A549 (cell line): ENCODE measurements around the gene DYRK1A. TPM values are rescaled to one million over a fixed set of nuclear protein-coding genes. Genes with fewer than 3 reads are reported as not detected.
A peak's percentile ranks its signal among the peaks of the same experiment; 100 is the strongest.

ENCODE experiments used
- ATAC-seq, 2 experiments: fragments of 200-7000 bp in 1 of 2; fragments of >200 bp in 1 of 2; cut with Nextera tagmentation in 1 of 2; cut with Tn5 transposase in 1 of 2; 3 replicates each; pipeline versions ENCODE4 v1.8.0 to v1.9.1; 2018 to 2020; ENCODE audit warnings: mild to moderate bottlenecking in 1 of 2, moderate library complexity in 1 of 2
- CTCF ChIA-PET: fragments of 300-600 bp; sonication (Branson Sonifier 250); formaldehyde crosslinking; extraction: SDS; loops from one replicate; lab custom pipeline; 2021; ENCODE audit warnings: antibody characterized with exemption, inconsistent platforms; lab: Yijun Ruan, JAX
- POLR2A ChIA-PET: fragments of 350-600 bp; formaldehyde crosslinking; extraction: SDS; loops from one replicate; lab custom pipeline; 2021; ENCODE audit warnings: antibody characterized with exemption, inconsistent platforms; lab: Yijun Ruan, JAX
- DNase-seq, 2 experiments: peaks; one replicate each; pipeline versions ENCODE4 v3.0.0 to v3.0.0-alpha.2; 2011 to 2016; ENCODE audit warnings: low read depth in 1 of 2, low spot score in 1 of 2
- FAIRE-seq: peaks from 2 replicates; lab custom pipeline; 2011; peaks lifted over from hg19 to GRCh38; lab: Jason Lieb, UNC
- H3K27ac ChIP-seq, 2 experiments: fragments of >200 bp; sonication (Bioruptor Twin); formaldehyde crosslinking; 3 replicates each; pipeline ENCODE4 v1.5.1; 2016 to 2017
- H3K4me1 ChIP-seq: fragments of >200 bp; sonication (Bioruptor Twin); formaldehyde crosslinking; 3 replicates; pipeline ENCODE4 v1.6.1; 2016
- H3K4me2 ChIP-seq: fragments of >200 bp; sonication (Bioruptor Twin); formaldehyde crosslinking; 3 replicates; pipeline ENCODE4 v1.6.1; 2016
- H3K4me3 ChIP-seq: fragments of >200 bp; sonication (Bioruptor Twin); formaldehyde crosslinking; 3 replicates; pipeline ENCODE4 v1.5.1; 2016
- H3K9me3 ChIP-seq: fragments of >200 bp; sonication (Bioruptor Twin); formaldehyde crosslinking; 3 replicates; pipeline ENCODE4 v1.6.1; 2016
- CBX2 ChIP-seq: fragments of 200-600 bp; sonication (generic); IDR thresholded peaks from 2 replicates; pipeline ENCODE4 v1.6.1; 2016; ENCODE audit warnings: low read depth, mild to moderate bottlenecking, borderline replicate concordance
- CHD2 ChIP-seq: fragments of 150-350 bp; IDR thresholded peaks from 2 replicates; pipeline ENCODE4 v1.6.1; 2014; ENCODE audit warnings: low read length; ENCODE audit not compliant: partially characterized antibody
- CTCF ChIP-seq: fragments of >200 bp; sonication (Bioruptor Twin); formaldehyde crosslinking; IDR thresholded peaks from 3 replicates; pipeline ENCODE4 v1.5.1; 2016
- ELK1 ChIP-seq: fragments of 150-350 bp; IDR thresholded peaks from 2 replicates; pipeline ENCODE4 v1.6.1; 2014; ENCODE audit warnings: low read depth, mild to moderate bottlenecking, low read length
- KDM1A ChIP-seq: fragments of 200-600 bp; sonication (generic); IDR thresholded peaks from 2 replicates; pipeline ENCODE4 v1.6.1; 2016; ENCODE audit warnings: low read depth, mild to moderate bottlenecking
- NFE2L2 ChIP-seq: fragments of 150-350 bp; conservative IDR thresholded peaks from 2 replicates; pipeline ENCODE4 v1.6.1; 2014; ENCODE audit warnings: low read length
- NPAS2 ChIP-seq: fragments of 250-450 bp; sonication (Bioruptor Pico); IDR thresholded peaks from 2 replicates; pipeline ENCODE4 v1.8.0; 2022; ENCODE audit warnings: mild to moderate bottlenecking, moderate library complexity, borderline replicate concordance
- NR3C1 ChIP-seq: fragments of >200 bp; sonication (Bioruptor Twin); formaldehyde crosslinking; IDR thresholded peaks from 3 replicates; pipeline ENCODE4 v1.6.1; 2017
- RAD21 ChIP-seq, 2 experiments: fragments of >200 bp in 1 of 2; sonication (Bioruptor Twin) in 1 of 2; formaldehyde crosslinking in 1 of 2; IDR thresholded peaks in 1 of 2; conservative IDR thresholded peaks in 1 of 2; 2 replicates in 1 of 2; 3 replicates in 1 of 2; pipeline ENCODE4 v1.6.1; 2012 to 2018; ENCODE audit warnings: inconsistent platforms in 1 of 2
- RCOR1 ChIP-seq: fragments of 150-350 bp; IDR thresholded peaks from 2 replicates; pipeline ENCODE4 v1.6.1; 2014; ENCODE audit warnings: antibody characterized with exemption, low read length, low read depth
- RFX5 ChIP-seq: fragments of 450-650 bp; IDR thresholded peaks from 2 replicates; pipeline ENCODE4 v1.7.1; 2014; ENCODE audit warnings: antibody characterized with exemption, mild to moderate bottlenecking, moderate library complexity
- ZFP36 ChIP-seq: fragments of 450-650 bp; IDR thresholded peaks from 2 replicates; pipeline ENCODE4 v1.6.1; 2014; ENCODE audit warnings: borderline replicate concordance; ENCODE audit not compliant: partially characterized antibody
- WGBS: methylation state at CpG from one replicate; pipeline ENCODE4 v1.1.6; 2017; ENCODE audit errors: missing lambda C conversion rate; 5-methylcytosine and 5-hydroxymethylcytosine counted together
- polyA plus RNA-seq, 4 experiments: library from polyadenylated mRNA; depleted of rRNA in 3 of 4; stranded (reverse); fragments of >200 nt; fragmentation: RNase III in 1 of 4; extraction: RNeasy Plus Mini Kit Qiagen cat#74134 plus additional on column Dnase treatment in 1 of 4; gene quantifications; 2 replicates in 3 of 4; 3 replicates in 1 of 4; pipeline ENCODE4 v1.2.3, GENCODE V29; 2011 to 2017
- TF ChIP-seq, protein P1 (sequence below): fragments of >200 bp; sonication (Bioruptor Twin); formaldehyde crosslinking; IDR thresholded peaks from 2 replicates; pipeline ENCODE4 v1.6.1; 2016
- TF ChIP-seq, protein P2 (sequence below): fragments of 250-450 bp; sonication (Bioruptor Pico); IDR thresholded peaks from 2 replicates; pipeline ENCODE4 v1.5.0; 2020; ENCODE audit warnings: low read depth, mild to moderate bottlenecking, moderate library complexity
- TF ChIP-seq, protein P3 (sequence below): IDR thresholded peaks from 2 replicates; pipeline ENCODE4 v1.6.1; 2012; ENCODE audit warnings: low read depth, borderline replicate concordance
- TF ChIP-seq, protein P4 (sequence below): IDR thresholded peaks from 2 replicates; pipeline ENCODE4 v1.6.1; 2012
- TF ChIP-seq, protein P5 (sequence below): fragments of 200-600 bp; sonication (generic); IDR thresholded peaks from 2 replicates; pipeline ENCODE4 v1.6.1; 2016; ENCODE audit warnings: antibody characterized with exemption, mild to moderate bottlenecking, moderate library complexity

The DYRK1A gene
- polyA plus RNA-seq, 2 of the 4 experiments (the other 2 are of a cell fraction) = 12.7 to 29.4 TPM

- Histone ChIP-seq H3K4me2 (peak overlapping the region; percentile 71), H3K4me1 (peaks cover 16% of the 10 kb centered on the region)
- POLR2A ChIA-PET = interaction anchor here (2.1 kb wide), 1 partner anchor 26 kb away, joined by 17 read pairs; the partner anchor contains the start of gene DYRK1A
- no peak for FAIRE-seq
- TF ChIP-seq, protein P1, sequence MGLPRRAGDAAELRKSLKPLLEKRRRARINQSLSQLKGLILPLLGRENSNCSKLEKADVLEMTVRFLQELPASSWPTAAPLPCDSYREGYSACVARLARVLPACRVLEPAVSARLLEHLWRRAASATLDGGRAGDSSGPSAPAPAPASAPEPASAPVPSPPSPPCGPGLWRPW = no peak
- TF ChIP-seq, all 56 proteins: peak for 0
- Histone ChIP-seq H3K27ac (peak overlapping the region; percentile 70 to 81), H3K4me3 (peak overlapping the region; percentile 17; the same call in 1 of the 3 replicates), H3K9me3 (no peaks in the 10 kb centered on the region)
- DNase-seq = no peak
- CTCF ChIA-PET = interaction anchor here (0.6 to 0.7 kb wide), 2 partner anchors 117 to 308 kb away, joined by 3 read pairs; no protein-coding TSS in a partner anchor
- WGBS = 64% methylated on average over 1 of the region's 1 CpG
- no peak for ATAC-seq
These were observed 27.0 kb upstream of the DYRK1A start for GRCh38 chr21:37339552-37339939.

DNA sequence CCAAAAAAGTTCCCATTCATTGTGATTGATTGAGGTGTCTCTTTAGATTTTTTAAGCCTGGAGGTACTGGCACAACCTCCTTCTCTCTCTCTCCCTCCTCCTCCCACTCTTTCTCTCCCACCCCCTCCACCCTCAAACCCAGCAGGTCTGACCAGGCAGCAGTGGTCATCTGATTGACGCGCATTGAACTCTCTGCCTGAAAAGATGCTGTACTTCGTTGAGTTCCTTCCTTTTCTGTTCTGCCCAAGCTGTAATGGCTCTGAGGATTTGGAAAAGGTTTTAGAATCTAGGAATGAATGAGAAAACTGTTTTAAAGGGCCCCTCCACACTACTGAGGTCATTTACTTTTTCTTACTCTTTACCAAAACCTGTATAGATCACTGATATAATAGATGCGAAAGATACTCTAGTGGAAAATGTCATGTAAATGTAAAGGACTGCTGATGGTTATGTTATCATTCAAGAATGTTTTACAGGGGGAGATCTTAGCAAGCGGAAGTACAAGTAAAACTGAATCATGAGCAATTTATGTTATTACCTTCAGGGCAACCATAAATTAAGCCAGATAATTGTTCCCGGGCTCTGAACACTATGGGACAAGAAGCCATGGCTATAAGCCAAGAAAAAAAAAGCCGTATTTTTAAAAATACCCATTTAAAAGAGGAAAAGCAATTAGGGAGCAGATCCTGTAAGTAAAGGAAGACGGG lies 25.2 kb upstream of the DYRK1A start:
- 90% methylated on average over 8 of the region's 8 CpGs for WGBS
- no peak overlapping the region for H3K4me3 ChIP-seq
- no peak for ATAC-seq
- no peaks in the 10 kb centered on the region for H3K9me3 ChIP-seq
- H3K27ac ChIP-seq = peak overlapping the region in 1 of 2 experiments; percentile 35; a peak in 1 of 6 replicates
- peaks cover 16% of the 10 kb centered on the region for H3K4me1 ChIP-seq
- H3K4me2 ChIP-seq = no peak overlapping the region
- ChIA-PET POLR2A (no interaction called here), CTCF (no interaction called here)
- DNase-seq = no peak
- TF ChIP-seq, protein P1 = no peak
- TF ChIP-seq, protein P2, sequence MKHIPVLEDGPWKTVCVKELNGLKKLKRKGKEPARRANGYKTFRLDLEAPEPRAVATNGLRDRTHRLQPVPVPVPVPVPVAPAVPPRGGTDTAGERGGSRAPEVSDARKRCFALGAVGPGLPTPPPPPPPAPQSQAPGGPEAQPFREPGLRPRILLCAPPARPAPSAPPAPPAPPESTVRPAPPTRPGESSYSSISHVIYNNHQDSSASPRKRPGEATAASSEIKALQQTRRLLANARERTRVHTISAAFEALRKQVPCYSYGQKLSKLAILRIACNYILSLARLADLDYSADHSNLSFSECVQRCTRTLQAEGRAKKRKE (CRISPR knock-in tag) = no peak
- no peak for FAIRE-seq

DNA sequence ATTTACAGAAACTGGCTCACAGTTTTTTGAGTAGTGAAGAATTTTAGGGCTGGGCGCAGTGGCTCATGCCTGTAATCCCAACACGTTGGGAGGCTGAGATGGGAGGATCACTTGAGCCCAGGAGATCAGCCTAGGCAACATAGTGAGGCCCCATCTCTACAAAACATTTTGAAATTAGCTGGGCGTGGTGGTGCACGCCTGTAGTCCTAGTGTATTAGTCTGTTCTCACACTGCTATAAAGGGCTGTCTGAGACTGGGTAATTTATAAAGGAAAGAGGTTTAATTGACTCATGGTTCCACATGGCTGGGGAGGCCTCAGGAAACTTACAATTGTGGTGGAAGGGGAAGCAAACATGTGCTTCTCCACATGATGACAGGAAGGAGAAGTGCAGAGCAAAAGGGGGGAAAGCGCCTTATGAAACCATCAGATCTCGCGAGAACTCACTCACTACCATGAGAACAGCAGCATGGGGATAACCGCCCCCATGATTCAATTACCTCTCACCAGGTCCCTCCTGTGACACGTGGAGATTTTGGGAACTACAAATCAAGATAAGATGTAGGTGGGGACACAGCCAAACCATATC lies 24.4 kb upstream of the DYRK1A start:
- Histone ChIP-seq H3K4me3 (no peak overlapping the region), H3K9me3 (peaks cover 6% of the 10 kb centered on the region)
- no peak for TF ChIP-seq RFX5
- no peak for TF ChIP-seq CTCF
- TF ChIP-seq, protein P2 (CRISPR knock-in tag) = no peak
- TF ChIP-seq, protein P3, sequence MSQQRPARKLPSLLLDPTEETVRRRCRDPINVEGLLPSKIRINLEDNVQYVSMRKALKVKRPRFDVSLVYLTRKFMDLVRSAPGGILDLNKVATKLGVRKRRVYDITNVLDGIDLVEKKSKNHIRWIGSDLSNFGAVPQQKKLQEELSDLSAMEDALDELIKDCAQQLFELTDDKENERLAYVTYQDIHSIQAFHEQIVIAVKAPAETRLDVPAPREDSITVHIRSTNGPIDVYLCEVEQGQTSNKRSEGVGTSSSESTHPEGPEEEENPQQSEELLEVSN = no peak
- TF ChIP-seq CHD2 = no peak
- TF ChIP-seq NFE2L2 = no peak
- no peak for TF ChIP-seq ZFP36
- TF ChIP-seq CBX2 = no peak
- TF ChIP-seq NPAS2 (CRISPR knock-in tag) = no peak
- TF ChIP-seq KDM1A = no peak
- TF ChIP-seq ELK1 = no peak
- TF ChIP-seq, protein P4, sequence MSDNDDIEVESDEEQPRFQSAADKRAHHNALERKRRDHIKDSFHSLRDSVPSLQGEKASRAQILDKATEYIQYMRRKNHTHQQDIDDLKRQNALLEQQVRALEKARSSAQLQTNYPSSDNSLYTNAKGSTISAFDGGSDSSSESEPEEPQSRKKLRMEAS = no peak
- no peak for TF ChIP-seq RCOR1
- TF ChIP-seq, protein P5, sequence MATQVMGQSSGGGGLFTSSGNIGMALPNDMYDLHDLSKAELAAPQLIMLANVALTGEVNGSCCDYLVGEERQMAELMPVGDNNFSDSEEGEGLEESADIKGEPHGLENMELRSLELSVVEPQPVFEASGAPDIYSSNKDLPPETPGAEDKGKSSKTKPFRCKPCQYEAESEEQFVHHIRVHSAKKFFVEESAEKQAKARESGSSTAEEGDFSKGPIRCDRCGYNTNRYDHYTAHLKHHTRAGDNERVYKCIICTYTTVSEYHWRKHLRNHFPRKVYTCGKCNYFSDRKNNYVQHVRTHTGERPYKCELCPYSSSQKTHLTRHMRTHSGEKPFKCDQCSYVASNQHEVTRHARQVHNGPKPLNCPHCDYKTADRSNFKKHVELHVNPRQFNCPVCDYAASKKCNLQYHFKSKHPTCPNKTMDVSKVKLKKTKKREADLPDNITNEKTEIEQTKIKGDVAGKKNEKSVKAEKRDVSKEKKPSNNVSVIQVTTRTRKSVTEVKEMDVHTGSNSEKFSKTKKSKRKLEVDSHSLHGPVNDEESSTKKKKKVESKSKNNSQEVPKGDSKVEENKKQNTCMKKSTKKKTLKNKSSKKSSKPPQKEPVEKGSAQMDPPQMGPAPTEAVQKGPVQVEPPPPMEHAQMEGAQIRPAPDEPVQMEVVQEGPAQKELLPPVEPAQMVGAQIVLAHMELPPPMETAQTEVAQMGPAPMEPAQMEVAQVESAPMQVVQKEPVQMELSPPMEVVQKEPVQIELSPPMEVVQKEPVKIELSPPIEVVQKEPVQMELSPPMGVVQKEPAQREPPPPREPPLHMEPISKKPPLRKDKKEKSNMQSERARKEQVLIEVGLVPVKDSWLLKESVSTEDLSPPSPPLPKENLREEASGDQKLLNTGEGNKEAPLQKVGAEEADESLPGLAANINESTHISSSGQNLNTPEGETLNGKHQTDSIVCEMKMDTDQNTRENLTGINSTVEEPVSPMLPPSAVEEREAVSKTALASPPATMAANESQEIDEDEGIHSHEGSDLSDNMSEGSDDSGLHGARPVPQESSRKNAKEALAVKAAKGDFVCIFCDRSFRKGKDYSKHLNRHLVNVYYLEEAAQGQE = no peak
- no peak for TF ChIP-seq NR3C1
- no peak for TF ChIP-seq RAD21 (conservative IDR thresholded peaks at IDR 0.05 in 1 of 2, IDR thresholded peaks at IDR 0.05 in 1 of 2)
- TF ChIP-seq, all 56 proteins: peak for 0
- FAIRE-seq = no peak
- Histone ChIP-seq H3K27ac (no peak overlapping the region), H3K4me1 (peaks cover 16% of the 10 kb centered on the region), H3K4me2 (no peak overlapping the region)
- DNase-seq = peak in 1 of 2 experiments; percentile 9
- ChIA-PET CTCF (no interaction called here), POLR2A (no interaction called here)
- ATAC-seq = no peak
- 73% methylated on average over 9 of the region's 9 CpGs for WGBS
